Fibroblast of the aortic adventitia (primary cell): ENCODE results near the gene EDIL3. TPM values are rescaled to one million over a fixed set of nuclear protein-coding genes. Genes with fewer than 3 reads are reported as not detected.

Experiments used
- DNase-seq: peaks from one replicate; pipeline ENCODE4 v3.0.0-alpha.2; 2010; ENCODE audit warnings: low read depth
- H3K4me3 ChIP-seq: 2 replicates; pipeline ENCODE4 v1.5.1; 2011; ENCODE audit warnings: low read depth, mild to moderate bottlenecking, control low read depth, low read length, moderate library complexity
- CTCF ChIP-seq: IDR thresholded peaks from 2 replicates; pipeline ENCODE4 v1.5.1; 2011; ENCODE audit warnings: mild to moderate bottlenecking, low read length, control low read depth, inconsistent platforms; ENCODE audit not compliant: insufficient read depth
- total RNA-seq: library from RNA; depleted of rRNA; stranded (reverse); fragments of >200 nt; gene quantifications from 2 replicates; pipeline ENCODE4 v1.2.3, GENCODE V29; 2012; ENCODE audit warnings: low replicate concordance

Gene EDIL3
- total RNA-seq, 1 donor, result 248 TPM

GRCh38 chr5:84227236-84227635 is 157.4 kb downstream of the EDIL3 start:
- TF ChIP-seq CTCF, result no peak
- no peak overlapping the region for H3K4me3 ChIP-seq
- no peak for DNase-seq

- DNase-seq, result no peak
- TF ChIP-seq CTCF, result no peak
- H3K4me3 ChIP-seq, result no peak overlapping the region
Measured at GRCh38 chr5:84218546-84218945, 166.1 kb downstream of the EDIL3 start.

GRCh38 chr5:84215521-84215920 is 169.2 kb downstream of the EDIL3 start:
- TF ChIP-seq CTCF, result no peak
- H3K4me3 ChIP-seq, result no peak overlapping the region
- no peak for DNase-seq

GRCh38 chr5:84213861-84214260 is 170.8 kb downstream of the EDIL3 start:
- DNase-seq, result no peak
- H3K4me3 ChIP-seq, result no peak overlapping the region
- TF ChIP-seq CTCF, result no peak

- no peak overlapping the region for H3K4me3 ChIP-seq
- no peak for TF ChIP-seq CTCF
- no peak for DNase-seq
Measured at GRCh38 chr5:84213212-84213611, 171.5 kb downstream of the EDIL3 start.

GRCh38 chr5:84204772-84205171 is 179.9 kb downstream of the EDIL3 start:
- H3K4me3 ChIP-seq, result no peak overlapping the region
- no peak for TF ChIP-seq CTCF
- no peak for DNase-seq

GRCh38 chr5:84202136-84202535 is 182.5 kb downstream of the EDIL3 start:
- peak; percentile 9 for DNase-seq
- no peak for TF ChIP-seq CTCF
- H3K4me3 ChIP-seq, result no peak overlapping the region
